ENCODE data around the gene ZNF726. TPM values are rescaled to one million over a fixed set of nuclear protein-coding genes. Genes with fewer than 3 reads are reported as not detected.

Gene ZNF726
- total and polyA plus RNA-seq, 2 donors (not counting 3 experiments of a cell fraction or from before 2014, with no cell fraction given): 3.8 to 4.7 TPM

DNA sequence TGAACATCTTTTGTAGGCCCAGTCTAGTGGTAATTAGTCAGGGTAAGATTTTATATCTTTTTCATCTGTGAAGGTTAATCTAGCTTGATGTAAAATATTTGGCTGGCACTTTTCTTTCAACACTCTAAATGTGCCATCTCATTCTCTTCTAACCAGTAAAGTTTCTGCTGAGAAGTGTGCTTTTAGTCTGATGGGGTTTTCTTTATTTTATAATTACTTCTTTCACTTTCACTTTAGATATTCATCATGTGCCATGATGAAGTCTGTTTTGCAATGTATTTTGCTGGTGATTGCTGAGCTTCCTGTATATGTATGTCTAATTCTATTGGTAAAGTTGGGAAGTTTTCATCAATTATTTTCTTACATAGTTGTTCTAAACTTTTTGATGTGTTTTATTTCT lies 31.9 kb downstream of the ZNF726 start:
- Histone ChIP-seq H3K79me2 (ENCODE audit: control insufficient read depth, insufficient read depth, low read length) (no peaks in the 10 kb centered on the region), H2AFZ (ENCODE audit: low read depth, low read length) (no peak overlapping the region), H3K4me3 (replicated peaks in 1 of 3; ENCODE audit: insufficient read depth in 1 of 3, low read depth in 1 of 3, low read length in 3 of 3) (no peak overlapping the region), H3K27ac (ENCODE audit: insufficient read depth, low read depth, low read length) (no peak overlapping the region), H3K36me3 (ENCODE audit: control insufficient read depth in 2 of 2, extremely low read depth in 1 of 2, insufficient read depth in 2 of 2, low read length in 2 of 2) (no peaks in the 10 kb centered on the region), H3K27me3 (ENCODE audit: control insufficient read depth in 2 of 2, insufficient read depth in 2 of 2, low read length in 2 of 2) (no peaks in the 10 kb centered on the region), H3K9me1 (replicated peaks; ENCODE audit: control insufficient read depth, extremely low read depth, insufficient read depth, low read length) (no peaks in the 10 kb centered on the region), H3K9me3 (replicated peaks; ENCODE audit: control insufficient read depth, insufficient read depth, low read length) (no peaks in the 10 kb centered on the region), H3K4me1 (ENCODE audit: control insufficient read depth, extremely low read depth, insufficient read depth, low read length) (no peaks in the 10 kb centered on the region), H3K4me2 (ENCODE audit: insufficient read depth, low read length) (no peak overlapping the region), H3K9ac (replicated peaks; ENCODE audit: extremely low read depth, insufficient read depth, low read length) (no peak overlapping the region), H4K20me1 (replicated peaks; ENCODE audit: control insufficient read depth, extremely low read depth, insufficient read depth, low read length) (no peaks in the 10 kb centered on the region)
- dilution Hi-C loops (cut with MboI; ENCODE audit: extremely low pct_ligation_motif_present, low sequenced_read_pairs): no loop called here
- DNase-seq (ENCODE audit: low read depth, low spot score) (no peak), FAIRE-seq (no peak)
- intact Hi-C loops (cut with micrococcal nuclease): no loop called here
- ChIA-PET CTCF (no interaction called here), POLR2A (no interaction called here)
- BruUV-seq (replicated peaks): no TSS peak
- TF ChIP-seq FOS (IDR thresholded peaks at IDR 0.05; ENCODE audit: borderline replicate concordance, insufficient read depth, low read length) (no peak), JUN (IDR thresholded peaks at IDR 0.05; ENCODE audit: borderline replicate concordance, insufficient read depth, insufficient read length, low read depth) (no peak), GATA2 (IDR thresholded peaks at IDR 0.05; ENCODE audit: insufficient read depth, insufficient read length, low read depth, low read length) (no peak), POLR2A (IDR thresholded peaks at IDR 0.05; ENCODE audit: low read depth, low read length) (no peak), POLR2AphosphoS5 (IDR thresholded peaks at IDR 0.05; ENCODE audit: insufficient read depth, low read depth, low read length) (no peak), MYC (IDR thresholded peaks at IDR 0.05; ENCODE audit: low read depth, low read length) (no peak), EZH2 (IDR thresholded peaks at IDR 0.05; ENCODE audit: borderline replicate concordance, low read depth, low read length, severe bottlenecking) (no peak)
- TF ChIP-seq, protein P1, sequence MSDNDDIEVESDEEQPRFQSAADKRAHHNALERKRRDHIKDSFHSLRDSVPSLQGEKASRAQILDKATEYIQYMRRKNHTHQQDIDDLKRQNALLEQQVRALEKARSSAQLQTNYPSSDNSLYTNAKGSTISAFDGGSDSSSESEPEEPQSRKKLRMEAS (IDR thresholded peaks at IDR 0.05; ENCODE audit: insufficient read depth, insufficient read length): no peak
- TF ChIP-seq, protein P2, sequence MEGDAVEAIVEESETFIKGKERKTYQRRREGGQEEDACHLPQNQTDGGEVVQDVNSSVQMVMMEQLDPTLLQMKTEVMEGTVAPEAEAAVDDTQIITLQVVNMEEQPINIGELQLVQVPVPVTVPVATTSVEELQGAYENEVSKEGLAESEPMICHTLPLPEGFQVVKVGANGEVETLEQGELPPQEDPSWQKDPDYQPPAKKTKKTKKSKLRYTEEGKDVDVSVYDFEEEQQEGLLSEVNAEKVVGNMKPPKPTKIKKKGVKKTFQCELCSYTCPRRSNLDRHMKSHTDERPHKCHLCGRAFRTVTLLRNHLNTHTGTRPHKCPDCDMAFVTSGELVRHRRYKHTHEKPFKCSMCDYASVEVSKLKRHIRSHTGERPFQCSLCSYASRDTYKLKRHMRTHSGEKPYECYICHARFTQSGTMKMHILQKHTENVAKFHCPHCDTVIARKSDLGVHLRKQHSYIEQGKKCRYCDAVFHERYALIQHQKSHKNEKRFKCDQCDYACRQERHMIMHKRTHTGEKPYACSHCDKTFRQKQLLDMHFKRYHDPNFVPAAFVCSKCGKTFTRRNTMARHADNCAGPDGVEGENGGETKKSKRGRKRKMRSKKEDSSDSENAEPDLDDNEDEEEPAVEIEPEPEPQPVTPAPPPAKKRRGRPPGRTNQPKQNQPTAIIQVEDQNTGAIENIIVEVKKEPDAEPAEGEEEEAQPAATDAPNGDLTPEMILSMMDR (IDR thresholded peaks at IDR 0.05; ENCODE audit: extremely low read depth in 1 of 2, insufficient read depth in 1 of 2, low read depth in 1 of 2, low read length in 2 of 2): no peak

All from endothelial cell of umbilical vein (primary cell).